ENCODE results near the gene MAPK8IP2. TPM values are rescaled to one million over a fixed set of nuclear protein-coding genes. Genes with fewer than 3 reads are reported as not detected.

Gene MAPK8IP2
- total RNA-seq, 1 experiment from 2014 or later: 1.3 TPM

DNA sequence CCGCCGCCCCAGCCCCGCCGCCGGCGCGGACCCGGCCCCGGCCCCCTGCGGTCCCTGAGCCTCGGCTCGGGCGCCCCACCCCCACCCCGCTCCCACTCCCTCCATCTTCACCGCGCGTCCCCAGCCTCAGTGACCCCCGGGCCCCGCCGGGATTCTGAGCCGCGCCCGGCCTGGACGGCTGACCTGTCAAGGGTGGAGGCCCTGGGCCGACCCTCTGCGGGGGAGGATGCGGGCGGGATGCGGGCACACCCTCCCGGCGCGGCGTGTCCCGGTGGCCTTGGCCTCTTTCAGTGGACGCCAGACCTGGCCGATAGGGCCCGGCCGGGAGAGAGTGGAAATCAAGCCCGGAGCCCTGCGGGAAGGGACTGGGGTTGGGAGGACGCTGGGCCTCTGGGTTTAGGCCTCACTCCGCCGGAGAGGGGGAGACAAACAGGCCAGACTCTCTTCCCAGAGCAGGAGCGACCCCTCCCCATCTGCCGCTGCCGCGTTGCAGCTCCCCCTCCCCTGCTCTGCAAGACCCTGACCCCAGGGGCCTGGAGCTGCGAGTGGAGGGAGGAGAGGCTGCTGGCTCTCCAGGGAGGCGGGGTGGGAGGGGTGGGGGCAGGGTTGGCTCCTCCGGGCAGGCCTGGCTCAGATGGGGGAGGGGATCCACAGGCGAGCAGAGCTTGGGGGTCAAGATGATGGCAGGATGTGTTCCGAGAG is 525 bp downstream of the MAPK8IP2 start:
- no peak for DNase-seq
- Histone ChIP-seq H3K27me3 (ENCODE audit: low read length) (no peaks in the 10 kb centered on the region), H3K4me2 (ENCODE audit: low read depth, low read length, poor library complexity, severe bottlenecking) (no peak overlapping the region)

DNA sequence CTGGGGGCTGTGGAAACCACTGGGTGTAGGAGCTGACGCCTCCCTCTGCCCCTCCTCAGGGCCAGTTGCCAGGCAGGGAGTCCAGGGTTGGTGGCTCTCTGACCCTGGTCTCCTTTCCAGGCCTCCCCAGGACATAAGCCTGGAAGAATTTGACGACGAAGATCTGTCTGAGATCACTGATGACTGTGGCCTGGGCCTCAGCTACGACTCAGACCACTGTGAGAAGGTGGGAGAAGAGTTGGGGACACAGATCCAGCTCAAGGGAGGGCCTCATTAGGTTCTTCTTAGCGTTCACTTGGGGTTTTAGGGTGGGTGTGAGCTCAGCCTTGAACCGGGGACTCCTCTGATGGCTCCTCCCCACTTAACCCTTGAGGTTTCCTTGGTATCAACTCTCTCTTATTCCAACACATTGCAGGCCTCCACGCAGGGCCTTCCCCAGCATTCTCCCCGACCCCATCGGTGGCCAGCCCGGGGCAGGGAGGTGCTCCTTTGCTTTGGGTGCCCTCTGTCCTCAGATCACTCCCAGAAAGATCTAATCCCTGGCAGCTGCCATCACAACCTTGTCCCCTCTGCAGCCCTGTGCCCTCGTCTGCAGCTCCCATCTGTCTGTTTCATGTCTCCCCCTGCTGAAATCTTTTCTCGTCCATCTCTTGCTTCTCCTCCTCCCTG is 1.2 kb downstream of the MAPK8IP2 start:
- no peaks in the 10 kb centered on the region for H3K36me3 ChIP-seq (ENCODE audit: insufficient read depth, low read length)
- H4K20me1 ChIP-seq (ENCODE audit: insufficient read depth, low read depth, low read length): no peaks in the 10 kb centered on the region; the same call in 1 of the 2 replicates
- H3K79me2 ChIP-seq (ENCODE audit: low read length): no peaks in the 10 kb centered on the region
- no peak overlapping the region for H3K27ac ChIP-seq (ENCODE audit: low read length)
- H3K27me3 ChIP-seq (ENCODE audit: low read length): no peaks in the 10 kb centered on the region
- no peak overlapping the region for H3K9ac ChIP-seq (ENCODE audit: low read length)
- H2AFZ ChIP-seq (ENCODE audit: low read length): no peak overlapping the region
- peaks cover 10% of the 10 kb centered on the region for H3K4me1 ChIP-seq (ENCODE audit: low read length)
- no peaks in the 10 kb centered on the region for H3K9me3 ChIP-seq (ENCODE audit: low read length)
- no peak for DNase-seq
- no peak overlapping the region for H3K4me2 ChIP-seq (ENCODE audit: low read depth, low read length, poor library complexity, severe bottlenecking)
- H3K4me3 ChIP-seq (ENCODE audit: low read length): no peak overlapping the region
- no peaks in the 10 kb centered on the region for H3K9me2 ChIP-seq (replicated peaks; ENCODE audit: insufficient read depth, low read length)

More for the DNA sequence above, 525 bp downstream of the MAPK8IP2 start:
- Histone ChIP-seq H3K4me3 (ENCODE audit: low read length) (no peak overlapping the region), H3K36me3 (ENCODE audit: insufficient read depth, low read length) (no peaks in the 10 kb centered on the region), H2AFZ (ENCODE audit: low read length) (no peak overlapping the region), H3K4me1 (ENCODE audit: low read length) (peaks cover 9% of the 10 kb centered on the region), H3K79me2 (ENCODE audit: low read length) (no peaks in the 10 kb centered on the region), H3K9me3 (ENCODE audit: low read length) (no peaks in the 10 kb centered on the region), H3K9ac (ENCODE audit: low read length) (no peak overlapping the region), H3K9me2 (replicated peaks; ENCODE audit: insufficient read depth, low read length) (no peaks in the 10 kb centered on the region), H4K20me1 (ENCODE audit: insufficient read depth, low read depth, low read length) (no peaks in the 10 kb centered on the region; the same call in 1 of the 2 replicates), H3K27ac (ENCODE audit: low read length) (no peak overlapping the region)

DNA sequence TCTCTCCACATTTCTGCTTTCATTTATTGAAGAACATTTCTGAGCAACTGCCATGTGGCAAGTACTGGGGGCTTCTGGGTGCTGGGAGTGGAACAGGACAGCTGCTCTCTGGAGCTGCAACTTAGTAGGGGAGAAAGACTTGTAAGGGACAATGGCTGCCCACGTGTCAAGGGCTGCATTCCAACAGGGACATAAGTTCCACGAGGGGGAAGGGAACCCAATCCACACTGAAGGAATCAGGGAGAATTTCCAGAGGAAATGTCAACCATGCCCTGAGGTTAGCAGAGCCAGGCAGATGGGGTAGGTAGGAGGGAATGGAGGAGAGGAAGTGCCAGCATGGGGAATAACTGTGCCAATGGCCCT is 1.7 kb downstream of the MAPK8IP2 start:
- Histone ChIP-seq H3K79me2 (ENCODE audit: low read length) (no peaks in the 10 kb centered on the region), H2AFZ (ENCODE audit: low read length) (no peak overlapping the region), H3K9me3 (ENCODE audit: low read length) (no peaks in the 10 kb centered on the region), H3K27ac (ENCODE audit: low read length) (no peak overlapping the region), H4K20me1 (ENCODE audit: insufficient read depth, low read depth, low read length) (no peaks in the 10 kb centered on the region; the same call in 1 of the 2 replicates), H3K36me3 (ENCODE audit: insufficient read depth, low read length) (no peaks in the 10 kb centered on the region), H3K9ac (ENCODE audit: low read length) (no peak overlapping the region), H3K4me1 (ENCODE audit: low read length) (peaks cover 10% of the 10 kb centered on the region), H3K4me3 (ENCODE audit: low read length) (no peak overlapping the region), H3K27me3 (ENCODE audit: low read length) (no peaks in the 10 kb centered on the region), H3K9me2 (replicated peaks; ENCODE audit: insufficient read depth, low read length) (no peaks in the 10 kb centered on the region), H3K4me2 (ENCODE audit: low read depth, low read length, poor library complexity, severe bottlenecking) (no peak overlapping the region)
- no peak for DNase-seq

DNA sequence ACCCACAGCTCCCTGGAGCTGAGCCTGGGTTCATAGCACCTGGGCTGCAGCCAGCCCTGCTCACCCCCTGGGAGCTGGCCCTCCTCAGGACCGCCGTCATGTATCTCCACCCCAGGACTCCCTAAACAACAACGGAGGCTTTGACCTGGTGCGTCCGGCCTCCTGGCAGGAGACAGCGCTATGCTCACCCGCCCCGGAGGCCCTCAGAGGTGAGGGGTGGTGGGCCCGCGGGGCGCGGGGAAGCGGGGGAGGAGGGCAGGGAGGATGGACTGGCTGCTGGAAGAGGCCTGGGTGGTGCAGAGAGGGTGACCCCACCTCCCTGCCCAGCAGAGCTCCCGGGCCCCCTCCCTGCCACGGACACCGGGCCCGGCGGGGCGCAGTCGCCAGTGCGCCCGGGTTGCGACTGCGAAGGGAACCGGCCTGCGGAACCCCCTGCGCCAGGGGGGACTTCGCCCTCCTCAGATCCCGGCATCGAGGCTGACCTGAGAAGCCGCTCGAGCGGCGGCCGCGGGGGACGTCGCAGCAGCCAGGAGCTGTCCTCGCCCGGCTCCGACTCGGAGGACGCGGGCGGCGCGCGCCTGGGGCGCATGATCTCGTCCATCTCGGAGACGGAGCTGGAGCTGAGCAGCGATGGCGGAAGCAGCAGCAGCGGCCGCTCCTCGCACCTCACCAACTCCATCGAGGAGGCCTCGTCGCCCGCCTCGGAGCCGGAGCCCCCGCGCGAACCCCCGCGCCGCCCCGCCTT is 3.1 kb downstream of the MAPK8IP2 start:
- H3K9me3 ChIP-seq (ENCODE audit: low read length): no peaks in the 10 kb centered on the region
- DNase-seq: no peak
- H3K36me3 ChIP-seq (ENCODE audit: insufficient read depth, low read length): no peaks in the 10 kb centered on the region
- H3K4me3 ChIP-seq (ENCODE audit: low read length): no peak overlapping the region
- H2AFZ ChIP-seq (ENCODE audit: low read length): no peak overlapping the region
- H3K27me3 ChIP-seq (ENCODE audit: low read length): no peaks in the 10 kb centered on the region
- no peaks in the 10 kb centered on the region; the same call in 1 of the 2 replicates for H4K20me1 ChIP-seq (ENCODE audit: insufficient read depth, low read depth, low read length)
- H3K9me2 ChIP-seq (replicated peaks; ENCODE audit: insufficient read depth, low read length): no peaks in the 10 kb centered on the region
- H3K27ac ChIP-seq (ENCODE audit: low read length): no peak overlapping the region
- H3K9ac ChIP-seq (ENCODE audit: low read length): no peak overlapping the region
- no peaks in the 10 kb centered on the region for H3K79me2 ChIP-seq (ENCODE audit: low read length)
- no peak overlapping the region for H3K4me2 ChIP-seq (ENCODE audit: low read depth, low read length, poor library complexity, severe bottlenecking)
- peaks cover 10% of the 10 kb centered on the region for H3K4me1 ChIP-seq (ENCODE audit: low read length)

DNA sequence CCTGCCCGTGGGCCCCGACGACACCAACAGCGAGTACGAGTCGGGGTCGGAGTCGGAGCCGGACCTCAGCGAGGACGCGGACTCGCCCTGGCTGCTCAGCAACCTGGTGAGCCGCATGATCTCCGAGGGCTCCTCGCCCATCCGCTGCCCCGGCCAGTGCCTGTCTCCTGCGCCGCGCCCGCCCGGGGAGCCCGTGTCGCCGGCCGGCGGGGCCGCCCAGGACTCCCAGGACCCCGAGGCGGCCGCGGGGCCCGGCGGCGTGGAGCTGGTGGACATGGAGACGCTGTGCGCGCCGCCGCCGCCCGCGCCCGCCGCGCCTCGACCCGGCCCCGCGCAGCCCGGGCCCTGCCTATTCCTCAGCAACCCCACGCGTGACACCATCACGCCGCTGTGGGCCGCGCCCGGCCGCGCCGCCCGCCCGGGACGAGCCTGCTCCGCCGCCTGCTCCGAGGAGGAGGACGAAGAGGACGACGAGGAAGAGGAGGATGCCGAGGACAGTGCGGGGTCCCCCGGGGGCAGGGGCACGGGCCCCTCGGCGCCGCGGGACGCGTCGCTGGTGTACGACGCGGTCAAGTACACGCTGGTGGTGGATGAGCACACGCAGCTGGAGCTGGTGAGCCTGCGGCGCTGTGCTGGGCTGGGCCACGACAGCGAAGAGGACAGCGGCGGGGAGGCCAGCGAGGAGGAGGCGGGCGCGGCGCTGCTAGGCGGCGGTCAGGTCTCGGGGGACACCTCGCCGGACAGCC is 3.8 kb downstream of the MAPK8IP2 start:
- Histone ChIP-seq H3K27ac (ENCODE audit: low read length) (no peak overlapping the region), H2AFZ (ENCODE audit: low read length) (no peak overlapping the region), H3K27me3 (ENCODE audit: low read length) (no peaks in the 10 kb centered on the region)

DNA sequence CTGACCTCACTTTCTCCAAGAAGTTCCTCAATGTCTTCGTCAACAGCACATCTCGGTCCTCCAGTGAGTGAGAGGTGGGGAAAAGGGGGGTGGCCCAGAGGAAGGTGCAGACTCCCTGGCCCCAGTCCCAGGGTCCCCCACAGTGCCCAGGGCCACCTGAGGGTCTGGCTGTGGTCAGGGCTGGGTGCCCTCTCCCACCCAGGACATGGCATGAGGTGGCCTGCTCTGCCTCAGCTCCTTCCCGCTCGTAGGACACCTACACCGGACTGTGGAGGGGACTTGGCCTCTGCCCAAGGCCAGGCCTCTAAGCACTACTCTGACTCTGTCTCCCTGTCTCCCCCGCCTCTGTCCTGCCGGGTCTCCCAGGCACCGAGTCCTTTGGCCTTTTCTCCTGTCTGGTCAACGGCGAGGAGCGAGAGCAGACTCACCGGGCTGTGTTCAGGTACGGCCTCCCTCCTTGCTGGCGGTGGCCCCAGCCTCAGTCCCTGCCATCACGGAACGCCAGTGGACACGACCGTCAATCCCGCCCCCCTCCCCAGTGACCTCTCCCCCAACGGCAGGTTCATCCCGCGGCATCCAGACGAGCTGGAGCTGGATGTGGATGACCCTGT is 4.5 kb downstream of the MAPK8IP2 start:
- Histone ChIP-seq H2AFZ (ENCODE audit: low read length) (no peak overlapping the region), H3K9ac (ENCODE audit: low read length) (no peak overlapping the region), H3K27me3 (ENCODE audit: low read length) (no peaks in the 10 kb centered on the region), H4K20me1 (ENCODE audit: insufficient read depth, low read depth, low read length) (no peaks in the 10 kb centered on the region; the same call in 1 of the 2 replicates), H3K4me1 (ENCODE audit: low read length) (peaks cover 10% of the 10 kb centered on the region), H3K79me2 (ENCODE audit: low read length) (no peaks in the 10 kb centered on the region), H3K27ac (ENCODE audit: low read length) (no peak overlapping the region), H3K9me2 (replicated peaks; ENCODE audit: insufficient read depth, low read length) (no peaks in the 10 kb centered on the region), H3K4me3 (ENCODE audit: low read length) (no peak overlapping the region), H3K9me3 (ENCODE audit: low read length) (no peaks in the 10 kb centered on the region), H3K36me3 (ENCODE audit: insufficient read depth, low read length) (no peaks in the 10 kb centered on the region), H3K4me2 (ENCODE audit: low read depth, low read length, poor library complexity, severe bottlenecking) (no peak overlapping the region)
- no peak for DNase-seq

More for the DNA sequence above, 3.8 kb downstream of the MAPK8IP2 start:
- H3K36me3 ChIP-seq (ENCODE audit: insufficient read depth, low read length): no peaks in the 10 kb centered on the region
- no peaks in the 10 kb centered on the region; the same call in 1 of the 2 replicates for H4K20me1 ChIP-seq (ENCODE audit: insufficient read depth, low read depth, low read length)
- H3K79me2 ChIP-seq (ENCODE audit: low read length): no peaks in the 10 kb centered on the region
- no peak overlapping the region for H3K4me2 ChIP-seq (ENCODE audit: low read depth, low read length, poor library complexity, severe bottlenecking)
- DNase-seq: no peak
- H3K9me2 ChIP-seq (replicated peaks; ENCODE audit: insufficient read depth, low read length): no peaks in the 10 kb centered on the region
- H3K9me3 ChIP-seq (ENCODE audit: low read length): no peaks in the 10 kb centered on the region
- peaks cover 10% of the 10 kb centered on the region for H3K4me1 ChIP-seq (ENCODE audit: low read length)
- H3K4me3 ChIP-seq (ENCODE audit: low read length): no peak overlapping the region
- no peak overlapping the region for H3K9ac ChIP-seq (ENCODE audit: low read length)

DNA sequence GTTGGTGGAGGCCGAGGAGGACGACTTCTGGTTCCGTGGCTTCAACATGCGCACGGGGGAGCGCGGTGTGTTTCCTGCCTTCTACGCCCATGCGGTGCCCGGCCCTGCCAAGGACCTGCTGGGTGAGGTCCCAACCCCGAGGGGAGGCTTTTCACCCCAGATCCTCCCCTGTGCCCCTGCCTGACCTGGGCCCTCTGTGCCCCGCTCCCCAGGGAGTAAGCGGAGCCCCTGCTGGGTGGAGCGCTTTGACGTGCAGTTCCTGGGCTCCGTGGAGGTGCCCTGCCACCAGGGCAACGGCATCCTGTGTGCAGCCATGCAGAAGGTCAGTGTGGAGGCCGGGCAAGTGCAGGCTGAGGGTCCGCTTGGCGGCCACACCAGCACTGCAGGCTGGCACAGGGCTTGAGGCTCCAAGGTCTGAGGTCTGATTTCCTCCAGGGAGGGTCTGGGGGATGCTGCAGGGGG is 5.1 kb downstream of the MAPK8IP2 start:
- H4K20me1 ChIP-seq (ENCODE audit: insufficient read depth, low read depth, low read length): no peaks in the 10 kb centered on the region; the same call in 1 of the 2 replicates
- no peak overlapping the region for H3K4me3 ChIP-seq (ENCODE audit: low read length)
- H3K4me1 ChIP-seq (ENCODE audit: low read length): peaks cover 10% of the 10 kb centered on the region
- no peak for DNase-seq
- H3K79me2 ChIP-seq (ENCODE audit: low read length): no peaks in the 10 kb centered on the region
- no peak overlapping the region for H2AFZ ChIP-seq (ENCODE audit: low read length)
- H3K9ac ChIP-seq (ENCODE audit: low read length): no peak overlapping the region
- H3K4me2 ChIP-seq (ENCODE audit: low read depth, low read length, poor library complexity, severe bottlenecking): no peak overlapping the region
- H3K27me3 ChIP-seq (ENCODE audit: low read length): no peaks in the 10 kb centered on the region
- H3K27ac ChIP-seq (ENCODE audit: low read length): no peak overlapping the region
- no peaks in the 10 kb centered on the region for H3K9me3 ChIP-seq (ENCODE audit: low read length)
- no peaks in the 10 kb centered on the region for H3K9me2 ChIP-seq (replicated peaks; ENCODE audit: insufficient read depth, low read length)
- no peaks in the 10 kb centered on the region for H3K36me3 ChIP-seq (ENCODE audit: insufficient read depth, low read length)

Measured in Karpas-422 (cell line).